HG03342 (cell line): ENCODE results near the gene VAMP3.

Source experiments
- ATAC-seq: cut with Tn5 transposase; IDR thresholded peaks from one replicate; pipeline ENCODE4 v1.9.1; 2021; ENCODE audit warnings: mild to moderate bottlenecking, moderate library complexity; ENCODE audit not compliant: unreplicated experiment

Gene VAMP3

GRCh38 chr1:7810395-7810794, 39.3 kb downstream of the VAMP3 start:
- ATAC-seq: no peak

GRCh38 chr1:7811476-7811875, 40.4 kb downstream of the VAMP3 start:
- ATAC-seq: no peak

GRCh38 chr1:7813677-7814373, 42.7 kb downstream of the VAMP3 start:
- no peak for ATAC-seq

GRCh38 chr1:7821282-7821681, 50.2 kb downstream of the VAMP3 start:
- no peak for ATAC-seq

GRCh38 chr1:7824701-7825100, 53.6 kb downstream of the VAMP3 start:
- no peak for ATAC-seq

- ATAC-seq: no peak
Measured at GRCh38 chr1:7826363-7826762, 55.3 kb downstream of the VAMP3 start.

GRCh38 chr1:7827126-7827955, 56.2 kb downstream of the VAMP3 start:
- ATAC-seq: no peak
